IPS-20b (cell line): ENCODE measurements around the gene TMEM150A.

Source experiments
- H3K27ac ChIP-seq: one replicate; pipeline ENCODE4 v1.5.1; 2013; ENCODE audit warnings: low read length
- H3K27me3 ChIP-seq: 2 replicates; pipeline ENCODE4 v1.6.1; 2013; ENCODE audit warnings: mild to moderate bottlenecking, low read length, inconsistent platforms; ENCODE audit not compliant: insufficient read depth
- H3K36me3 ChIP-seq: 2 replicates; pipeline ENCODE4 v1.6.1; 2013; ENCODE audit warnings: low read depth, mild to moderate bottlenecking, inconsistent platforms, low read length, moderate library complexity; ENCODE audit not compliant: insufficient read depth
- H3K4me1 ChIP-seq: 2 replicates; pipeline ENCODE4 v1.6.1; 2013; ENCODE audit warnings: mild to moderate bottlenecking, control low read depth, inconsistent platforms, low read length, moderate library complexity; ENCODE audit not compliant: insufficient read depth
- H3K4me3 ChIP-seq: 2 replicates; pipeline ENCODE4 v1.5.1; 2013; ENCODE audit warnings: mild to moderate bottlenecking, low read length, inconsistent platforms
- H3K9ac ChIP-seq: 2 replicates; pipeline ENCODE4 v1.6.1; 2013; ENCODE audit warnings: low read depth, mild to moderate bottlenecking, inconsistent platforms, low read length, moderate library complexity
- H3K9me3 ChIP-seq: 2 replicates; pipeline ENCODE4 v1.6.1; 2013; ENCODE audit warnings: mild to moderate bottlenecking, low read depth, low read length, inconsistent platforms; ENCODE audit not compliant: insufficient read depth

The TMEM150A gene

GRCh38 chr2:85589982-85590791, 12.3 kb downstream of the TMEM150A start:
- Histone ChIP-seq H3K27ac (no peak overlapping the region), H3K9me3 (no peaks in the 10 kb centered on the region), H3K4me1 (0 out of 2 replicates have a peak, but pooled peaks cover 4% of the 10 kb centered on the region)

GRCh38 chr2:85589181-85589580, 13.3 kb downstream of the TMEM150A start:
- Histone ChIP-seq H3K36me3 (no peaks in the 10 kb centered on the region), H3K9me3 (no peaks in the 10 kb centered on the region), H3K27ac (no peak overlapping the region), H3K4me3 (no peak overlapping the region), H3K4me1 (no peaks in the 10 kb centered on the region), H3K27me3 (peaks cover 18% of the 10 kb centered on the region; the same call in 1 of the 2 replicates), H3K9ac (no peak overlapping the region)

More at GRCh38 chr2:85589982-85590791, 12.3 kb downstream of the TMEM150A start:
- Histone ChIP-seq H3K4me3 (no peak overlapping the region), H3K36me3 (no peaks in the 10 kb centered on the region), H3K9ac (no peak overlapping the region), H3K27me3 (peaks cover 9% of the 10 kb centered on the region; the same call in 1 of the 2 replicates)

- H3K4me1 ChIP-seq: no peaks in the 10 kb centered on the region
- H3K27me3 ChIP-seq: peaks cover 23% of the 10 kb centered on the region; the same call in 1 of the 2 replicates
- H3K36me3 ChIP-seq: no peaks in the 10 kb centered on the region
- H3K9me3 ChIP-seq: no peaks in the 10 kb centered on the region
- no peak overlapping the region for H3K4me3 ChIP-seq
- no peak overlapping the region for H3K27ac ChIP-seq
- no peak overlapping the region for H3K9ac ChIP-seq
Measured at GRCh38 chr2:85588645-85589044, 13.9 kb downstream of the TMEM150A start.

GRCh38 chr2:85588236-85588635, 14.3 kb downstream of the TMEM150A start:
- Histone ChIP-seq H3K9ac (no peak overlapping the region), H3K27ac (no peak overlapping the region), H3K36me3 (no peaks in the 10 kb centered on the region), H3K4me3 (no peak overlapping the region), H3K9me3 (no peaks in the 10 kb centered on the region), H3K4me1 (no peaks in the 10 kb centered on the region), H3K27me3 (peaks cover 27% of the 10 kb centered on the region; the same call in 1 of the 2 replicates)

GRCh38 chr2:85585781-85586105, 16.8 kb downstream of the TMEM150A start:
- no peak overlapping the region for H3K4me3 ChIP-seq
- H3K4me1 ChIP-seq: no peaks in the 10 kb centered on the region
- H3K27me3 ChIP-seq: peaks cover 27% of the 10 kb centered on the region; the same call in 1 of the 2 replicates
- no peak overlapping the region for H3K9ac ChIP-seq
- H3K9me3 ChIP-seq: no peaks in the 10 kb centered on the region
- no peak overlapping the region for H3K27ac ChIP-seq
- H3K36me3 ChIP-seq: peaks cover 4% of the 10 kb centered on the region; the same call in 1 of the 2 replicates

GRCh38 chr2:85584857-85585780, 17.4 kb downstream of the TMEM150A start:
- peaks cover 4% of the 10 kb centered on the region; the same call in 1 of the 2 replicates for H3K36me3 ChIP-seq
- no peak overlapping the region for H3K9ac ChIP-seq
- peaks cover 27% of the 10 kb centered on the region; the same call in 1 of the 2 replicates for H3K27me3 ChIP-seq
- H3K9me3 ChIP-seq: no peaks in the 10 kb centered on the region
- H3K27ac ChIP-seq: no peak overlapping the region
- no peaks in the 10 kb centered on the region for H3K4me1 ChIP-seq
- peak overlapping the region; percentile 55; the same call in 1 of the 2 replicates for H3K4me3 ChIP-seq

- Histone ChIP-seq H3K27ac (no peak within 1 kb of the TSS), H3K4me3 (peak within 1 kb of the TSS; percentile 55; the same call in 1 of the 2 replicates), H3K36me3 (peaks cover 4% of the 10 kb centered on the region; the same call in 1 of the 2 replicates), H3K27me3 (peaks cover 27% of the 10 kb centered on the region; the same call in 1 of the 2 replicates), H3K9ac (no peak within 1 kb of the TSS), H3K9me3 (no peaks in the 10 kb centered on the region), H3K4me1 (no peaks in the 10 kb centered on the region)
Measured at GRCh38 chr2:85584354-85584856, 18.1 kb downstream of the TMEM150A start, which contains the start of gene VAMP5. TSS of gene VAMP5 (plus strand) at chr2:85584431. CDS start at chr2:85584491, 60 bp downstream.

GRCh38 chr2:85583667-85584353, 18.7 kb downstream of the TMEM150A start:
- Histone ChIP-seq H3K27ac (no peak overlapping the region), H3K4me1 (peaks cover 3% of the 10 kb centered on the region; the same call in 1 of the 2 replicates), H3K4me3 (no peak overlapping the region; the same call in 1 of the 2 replicates)

GRCh38 chr2:85582492-85582891, 20.0 kb downstream of the TMEM150A start:
- Histone ChIP-seq H3K9me3 (no peaks in the 10 kb centered on the region), H3K4me1 (peaks cover 5% of the 10 kb centered on the region; the same call in 1 of the 2 replicates), H3K36me3 (peaks cover 4% of the 10 kb centered on the region; the same call in 1 of the 2 replicates), H3K9ac (no peak overlapping the region), H3K4me3 (no peak overlapping the region), H3K27ac (no peak overlapping the region), H3K27me3 (peaks cover 27% of the 10 kb centered on the region; the same call in 1 of the 2 replicates)

More at GRCh38 chr2:85583667-85584353, 18.7 kb downstream of the TMEM150A start:
- H3K27me3 ChIP-seq: peaks cover 27% of the 10 kb centered on the region; the same call in 1 of the 2 replicates
- H3K9ac ChIP-seq: no peak overlapping the region
- H3K9me3 ChIP-seq: no peaks in the 10 kb centered on the region
- H3K36me3 ChIP-seq: peaks cover 4% of the 10 kb centered on the region; the same call in 1 of the 2 replicates

- Histone ChIP-seq H3K4me1 (peaks cover 5% of the 10 kb centered on the region; the same call in 1 of the 2 replicates), H3K4me3 (no peak overlapping the region), H3K9me3 (no peaks in the 10 kb centered on the region), H3K36me3 (peaks cover 4% of the 10 kb centered on the region; the same call in 1 of the 2 replicates), H3K9ac (no peak overlapping the region), H3K27me3 (peaks cover 18% of the 10 kb centered on the region), H3K27ac (no peak overlapping the region)
Measured at GRCh38 chr2:85580206-85580605, 22.3 kb downstream of the TMEM150A start.
